Caco-2 (cell line): ENCODE results near the gene GIT2. TPM values are rescaled to one million over a fixed set of nuclear protein-coding genes. Genes with fewer than 3 reads are reported as not detected.

Experiments
- BruUV-seq: library from RNA; stranded (reverse); fragments of 400-500 nt; replicated peaks from 2 replicates; lab custom pipeline; 2021; lab: Mats Ljungman, UMichigan
- CTCF ChIA-PET: fragments of 300-600 bp; sonication (Branson Sonifier 250); formaldehyde crosslinking; loops from one replicate; lab custom pipeline; 2022; ENCODE audit warnings: antibody characterized with exemption; lab: Charles Lee
- POLR2A ChIA-PET: fragments of 300-600 bp; sonication (Branson Sonifier 250); formaldehyde crosslinking; loops from one replicate; lab custom pipeline; 2022; ENCODE audit warnings: antibody characterized with exemption; lab: Charles Lee
- DNase-seq, 2 experiments: peaks; one replicate each; pipeline versions ENCODE4 v3.0.0 to v3.0.0-alpha.2; 2020 to 2022
- H3K27me3 ChIP-seq: replicated peaks from 2 replicates; pipeline ENCODE4 v1.6.0; 2011; ENCODE audit warnings: low read length; ENCODE audit not compliant: control insufficient read depth, insufficient read depth
- H3K36me3 ChIP-seq: 2 replicates; pipeline ENCODE4 v1.5.1; 2011; ENCODE audit warnings: low read length; ENCODE audit not compliant: control insufficient read depth, insufficient read depth
- H3K4me1 ChIP-seq: fragments of 250-450 bp; sonication (Bioruptor Pico); 2 replicates; pipeline ENCODE4 v1.5.1; 2020; ENCODE audit warnings: mild to moderate bottlenecking
- H3K4me3 ChIP-seq: 2 replicates; pipeline ENCODE4 v1.5.1; 2011; ENCODE audit warnings: low read depth, mild to moderate bottlenecking, control low read depth, low read length
- H3K9me3 ChIP-seq: fragments of 250-450 bp; sonication (Bioruptor Pico); 2 replicates; pipeline ENCODE4 v1.5.1; 2020; ENCODE audit warnings: mild to moderate bottlenecking, moderate library complexity
- H3K27ac Mint-ChIP-seq: one replicate; pipeline ENCODE4 v1.8.0; 2022; ENCODE audit warnings: mixed read lengths; ENCODE audit not compliant: unreplicated experiment
- H3K27me3 Mint-ChIP-seq: one replicate; pipeline ENCODE4 v1.8.0; 2022; ENCODE audit warnings: mixed read lengths; ENCODE audit not compliant: insufficient read depth, unreplicated experiment
- H3K36me3 Mint-ChIP-seq: one replicate; pipeline ENCODE4 v1.8.0; 2022; ENCODE audit warnings: mild to moderate bottlenecking, mixed read lengths; ENCODE audit not compliant: insufficient read depth, unreplicated experiment
- H3K4me1 Mint-ChIP-seq: one replicate; pipeline ENCODE4 v1.8.0; 2022; ENCODE audit warnings: low read depth, mixed read lengths; ENCODE audit not compliant: unreplicated experiment
- H3K4me3 Mint-ChIP-seq: one replicate; pipeline ENCODE4 v1.8.0; 2022; ENCODE audit warnings: mild to moderate bottlenecking, moderate library complexity, mixed read lengths; ENCODE audit not compliant: unreplicated experiment
- H3K9me3 Mint-ChIP-seq: one replicate; pipeline ENCODE4 v1.8.0; 2022; ENCODE audit warnings: mixed read lengths; ENCODE audit not compliant: unreplicated experiment
- intact Hi-C: fragments of 100-400 bp; cut with micrococcal nuclease; formaldehyde crosslinking; loops from one replicate; pipeline ENCODE4 v1.10.0; 2022; ENCODE audit not compliant: unreplicated experiment
- total RNA-seq: library from RNA; stranded (reverse); gene quantifications from 2 replicates; pipeline ENCODE4 v1.2.3, GENCODE V29; 2022
- TF ChIP-seq, protein P1 (sequence below), 2 experiments: fragments of 200-600 bp in 1 of 2; IDR thresholded peaks; 1 replicate in 1 of 2; 2 replicates in 1 of 2; pipeline versions ENCODE4 v1.5.1 to v1.8.0; 2011 to 2022; ENCODE audit warnings: antibody characterized with exemption in 1 of 2, control low read depth in 1 of 2, inconsistent platforms in 1 of 2, low read depth in 1 of 2, low read length in 1 of 2, mild to moderate bottlenecking in 1 of 2, moderate library complexity in 1 of 2; ENCODE audit not compliant: insufficient read depth in 1 of 2, severe bottlenecking in 1 of 2, unreplicated experiment in 1 of 2

The GIT2 gene
- total RNA-seq, 1 experiment from 2014 or later, result 29.3 TPM

DNA sequence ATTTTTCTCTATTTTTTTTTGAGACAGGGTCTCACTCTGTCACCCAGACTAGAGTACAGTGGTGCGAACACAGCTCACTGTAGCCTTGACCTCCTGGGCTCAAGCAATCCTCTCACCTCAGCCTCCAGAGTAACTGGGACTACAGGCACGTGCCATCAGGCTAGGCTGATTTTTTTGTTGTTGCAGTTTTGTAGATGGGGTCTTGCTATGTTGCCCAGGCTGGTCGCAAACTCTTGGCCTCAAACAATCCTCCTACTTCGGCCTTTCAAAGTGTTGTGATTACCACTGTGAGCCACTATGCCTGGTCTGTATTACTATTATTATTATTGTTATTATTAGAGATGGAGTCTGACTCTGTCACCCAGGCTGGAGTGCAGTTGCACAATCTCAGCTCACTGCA is 23.3 kb downstream of the GIT2 start:
- TF ChIP-seq, protein P1, sequence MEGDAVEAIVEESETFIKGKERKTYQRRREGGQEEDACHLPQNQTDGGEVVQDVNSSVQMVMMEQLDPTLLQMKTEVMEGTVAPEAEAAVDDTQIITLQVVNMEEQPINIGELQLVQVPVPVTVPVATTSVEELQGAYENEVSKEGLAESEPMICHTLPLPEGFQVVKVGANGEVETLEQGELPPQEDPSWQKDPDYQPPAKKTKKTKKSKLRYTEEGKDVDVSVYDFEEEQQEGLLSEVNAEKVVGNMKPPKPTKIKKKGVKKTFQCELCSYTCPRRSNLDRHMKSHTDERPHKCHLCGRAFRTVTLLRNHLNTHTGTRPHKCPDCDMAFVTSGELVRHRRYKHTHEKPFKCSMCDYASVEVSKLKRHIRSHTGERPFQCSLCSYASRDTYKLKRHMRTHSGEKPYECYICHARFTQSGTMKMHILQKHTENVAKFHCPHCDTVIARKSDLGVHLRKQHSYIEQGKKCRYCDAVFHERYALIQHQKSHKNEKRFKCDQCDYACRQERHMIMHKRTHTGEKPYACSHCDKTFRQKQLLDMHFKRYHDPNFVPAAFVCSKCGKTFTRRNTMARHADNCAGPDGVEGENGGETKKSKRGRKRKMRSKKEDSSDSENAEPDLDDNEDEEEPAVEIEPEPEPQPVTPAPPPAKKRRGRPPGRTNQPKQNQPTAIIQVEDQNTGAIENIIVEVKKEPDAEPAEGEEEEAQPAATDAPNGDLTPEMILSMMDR (IDR thresholded peaks at IDR 0.05; ENCODE audit: insufficient read depth in 1 of 2, low read depth in 1 of 2, low read length in 1 of 2, severe bottlenecking in 1 of 2, unreplicated experiment in 1 of 2), result no peak
- POLR2A ChIA-PET, result no interaction called here
- Mint-ChIP-seq H3K27me3 (no peaks in the 10 kb centered on the region), H3K4me3 (no peak overlapping the region), H3K27ac (no peak overlapping the region), H3K36me3 (peaks cover 26% of the 10 kb centered on the region), H3K9me3 (no peaks in the 10 kb centered on the region), H3K4me1 (no peaks in the 10 kb centered on the region)
- no peak for DNase-seq
- no peak overlapping the region for H3K4me3 ChIP-seq
- no peaks in the 10 kb centered on the region for H3K9me3 ChIP-seq
- CTCF ChIA-PET, result no interaction called here
- BruUV-seq, result no TSS peak
- no peaks in the 10 kb centered on the region for H3K27me3 ChIP-seq
- H3K4me1 ChIP-seq, result no peaks in the 10 kb centered on the region
- no peaks in the 10 kb centered on the region for H3K36me3 ChIP-seq
- intact Hi-C loops, result no loop called here

DNA sequence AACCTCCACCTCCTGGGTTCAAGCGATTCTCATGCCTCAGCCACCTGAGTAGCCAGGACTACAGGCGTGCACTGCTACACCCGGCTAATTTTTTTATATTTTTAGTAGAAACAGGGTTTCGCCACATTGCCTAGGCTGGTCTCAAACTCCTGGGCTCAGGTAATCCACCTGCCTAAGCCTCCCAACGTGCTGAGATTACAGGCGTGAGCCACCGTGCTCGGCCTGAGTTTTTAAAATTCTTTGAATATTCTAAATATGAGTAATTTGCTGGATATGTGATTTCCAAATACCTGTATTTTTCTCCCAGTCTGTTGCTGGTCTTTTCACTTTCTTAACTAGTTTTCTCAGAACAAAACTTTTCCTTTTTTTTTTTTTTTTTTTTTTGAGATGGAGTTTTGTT is 27.4 kb downstream of the GIT2 start:
- intact Hi-C loops, result no loop called here
- no peaks in the 10 kb centered on the region for H3K4me1 Mint-ChIP-seq
- TF ChIP-seq, protein P1 (IDR thresholded peaks at IDR 0.05; ENCODE audit: insufficient read depth in 1 of 2, low read depth in 1 of 2, low read length in 1 of 2, severe bottlenecking in 1 of 2, unreplicated experiment in 1 of 2), result no peak
- H3K4me3 Mint-ChIP-seq, result no peak overlapping the region
- H3K4me3 ChIP-seq, result no peak overlapping the region
- H3K36me3 ChIP-seq, result no peaks in the 10 kb centered on the region; the same call in 1 of the 2 replicates
- no peak overlapping the region for H3K27ac Mint-ChIP-seq
- no peaks in the 10 kb centered on the region for H3K4me1 ChIP-seq
- ChIA-PET CTCF (no interaction called here), POLR2A (no interaction called here)
- H3K36me3 Mint-ChIP-seq, result peaks cover 23% of the 10 kb centered on the region
- no peaks in the 10 kb centered on the region for H3K9me3 Mint-ChIP-seq
- H3K9me3 ChIP-seq, result no peaks in the 10 kb centered on the region
- H3K27me3 ChIP-seq, result no peaks in the 10 kb centered on the region
- no TSS peak for BruUV-seq
- DNase-seq, result no peak
- H3K27me3 Mint-ChIP-seq, result no peaks in the 10 kb centered on the region

DNA sequence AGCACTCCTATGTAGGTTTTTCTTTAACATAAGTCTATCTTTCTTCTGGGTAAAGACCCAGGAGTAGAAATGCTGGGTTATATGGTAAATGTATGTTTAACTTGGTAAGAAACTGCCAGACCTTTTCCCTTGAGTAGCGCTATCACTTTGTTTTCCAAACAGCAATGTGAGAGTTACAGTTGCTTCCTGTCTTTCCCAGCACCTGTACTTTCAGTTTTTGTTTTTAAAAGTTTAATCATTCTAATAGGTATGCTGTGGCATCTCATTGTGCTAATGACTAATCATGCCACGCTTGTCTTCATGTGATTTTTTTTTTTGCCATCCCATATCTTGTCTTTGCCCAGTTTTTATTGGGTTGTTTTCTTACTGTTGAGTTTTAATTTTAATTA is 28.1 kb downstream of the GIT2 start:
- intact Hi-C loops, result no loop called here
- TF ChIP-seq, protein P1 (IDR thresholded peaks at IDR 0.05; ENCODE audit: insufficient read depth in 1 of 2, low read depth in 1 of 2, low read length in 1 of 2, severe bottlenecking in 1 of 2, unreplicated experiment in 1 of 2), result no peak
- no peaks in the 10 kb centered on the region for H3K9me3 Mint-ChIP-seq
- no peak for DNase-seq
- peaks cover 17% of the 10 kb centered on the region for H3K36me3 Mint-ChIP-seq
- H3K4me1 Mint-ChIP-seq, result no peaks in the 10 kb centered on the region
- H3K27ac Mint-ChIP-seq, result no peak overlapping the region
- CTCF ChIA-PET, result interaction anchor here (0.5 kb wide), 1 partner anchor 162 kb away, joined by 4 read pairs; no protein-coding TSS in a partner anchor
- Histone ChIP-seq H3K9me3 (no peaks in the 10 kb centered on the region), H3K4me1 (no peaks in the 10 kb centered on the region), H3K4me3 (no peak overlapping the region), H3K27me3 (no peaks in the 10 kb centered on the region), H3K36me3 (peaks cover 2% of the 10 kb centered on the region; the same call in 1 of the 2 replicates)
- no TSS peak for BruUV-seq
- POLR2A ChIA-PET, result no interaction called here
- no peaks in the 10 kb centered on the region for H3K27me3 Mint-ChIP-seq
- H3K4me3 Mint-ChIP-seq, result no peak overlapping the region
